SK-N-SH (cell line): ENCODE results near the gene TLCD4.

Experiments used
- EZH2phosphoT487 ChIP-seq: fragments of 200-600 bp; sonication (generic); IDR thresholded peaks from 2 replicates; pipeline ENCODE4 v1.6.1; 2017; ENCODE audit warnings: low read depth, mixed run types, mild to moderate bottlenecking, antibody characterized with exemption, moderate library complexity, borderline replicate concordance
- GABPA ChIP-seq: IDR thresholded peaks from 2 replicates; pipeline ENCODE4 v1.4.0; 2012; ENCODE audit warnings: low read depth, mild to moderate bottlenecking
- NFIC ChIP-seq: IDR thresholded peaks from 2 replicates; pipeline ENCODE4 v1.4.0; 2012; ENCODE audit warnings: borderline replicate concordance
- POLR2AphosphoS5 ChIP-seq: IDR thresholded peaks from 2 replicates; pipeline ENCODE4 v1.6.1; 2012; ENCODE audit warnings: low read depth, low read length
- RFX5 ChIP-seq: IDR thresholded peaks from 2 replicates; pipeline ENCODE4 v1.6.1; 2012; ENCODE audit warnings: mild to moderate bottlenecking, improper control_type of control experiment, low read length
- TAF1 ChIP-seq: IDR thresholded peaks from 2 replicates; pipeline ENCODE4 v1.6.1; 2012; ENCODE audit warnings: low read depth, mild to moderate bottlenecking, low read length, moderate library complexity, borderline replicate concordance
- TCF12 ChIP-seq: IDR thresholded peaks from 2 replicates; pipeline ENCODE4 v1.4.0; 2012
- YY1 ChIP-seq: IDR thresholded peaks from 2 replicates; pipeline ENCODE4 v1.4.0; 2012; ENCODE audit warnings: low read depth, mild to moderate bottlenecking
- TF ChIP-seq, protein P1 (sequence below): fragments of 200-600 bp; sonication (generic); IDR thresholded peaks from 2 replicates; pipeline ENCODE4 v1.6.1; 2017; ENCODE audit warnings: antibody characterized with exemption, mild to moderate bottlenecking, moderate library complexity
- TF ChIP-seq, protein P2 (sequence below): IDR thresholded peaks from 2 replicates; pipeline ENCODE4 v1.4.0; 2012; ENCODE audit warnings: low read depth
- TF ChIP-seq, protein P3 (sequence below): fragments of 150-350 bp; IDR thresholded peaks from 2 replicates; pipeline ENCODE4 v1.6.1; 2017; ENCODE audit warnings: antibody characterized with exemption, low read length, low read depth, borderline replicate concordance
- TF ChIP-seq, protein P4 (sequence below): IDR thresholded peaks from 2 replicates; pipeline ENCODE4 v1.6.1; 2012; ENCODE audit warnings: mild to moderate bottlenecking, low read depth, low read length, moderate library complexity
- TF ChIP-seq, protein P5 (sequence below): fragments of 150-350 bp; IDR thresholded peaks from 2 replicates; pipeline ENCODE4 v1.6.1; 2016; ENCODE audit warnings: mild to moderate bottlenecking, low read depth, low read length

DNA sequence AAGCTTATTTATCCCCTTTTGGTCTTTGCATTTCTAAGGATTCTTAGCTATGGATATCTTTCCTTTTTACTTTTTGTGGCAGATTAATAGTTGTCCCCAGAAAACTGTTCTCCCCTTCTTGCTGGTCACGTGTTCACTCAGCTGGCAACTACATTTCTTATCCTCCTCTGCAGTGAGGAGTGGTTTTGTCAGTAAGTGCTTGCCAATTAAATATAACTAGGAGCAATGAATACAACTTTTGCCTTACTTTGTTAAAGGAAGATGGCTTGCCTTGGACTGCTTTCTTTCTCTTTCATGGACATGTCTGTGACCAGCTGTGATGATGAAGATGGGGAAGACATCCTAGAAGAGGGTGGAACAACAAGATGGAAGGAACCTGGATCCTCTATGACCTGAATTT, 28.9 kb upstream of the TLCD4 start:
- TF ChIP-seq, protein P1, sequence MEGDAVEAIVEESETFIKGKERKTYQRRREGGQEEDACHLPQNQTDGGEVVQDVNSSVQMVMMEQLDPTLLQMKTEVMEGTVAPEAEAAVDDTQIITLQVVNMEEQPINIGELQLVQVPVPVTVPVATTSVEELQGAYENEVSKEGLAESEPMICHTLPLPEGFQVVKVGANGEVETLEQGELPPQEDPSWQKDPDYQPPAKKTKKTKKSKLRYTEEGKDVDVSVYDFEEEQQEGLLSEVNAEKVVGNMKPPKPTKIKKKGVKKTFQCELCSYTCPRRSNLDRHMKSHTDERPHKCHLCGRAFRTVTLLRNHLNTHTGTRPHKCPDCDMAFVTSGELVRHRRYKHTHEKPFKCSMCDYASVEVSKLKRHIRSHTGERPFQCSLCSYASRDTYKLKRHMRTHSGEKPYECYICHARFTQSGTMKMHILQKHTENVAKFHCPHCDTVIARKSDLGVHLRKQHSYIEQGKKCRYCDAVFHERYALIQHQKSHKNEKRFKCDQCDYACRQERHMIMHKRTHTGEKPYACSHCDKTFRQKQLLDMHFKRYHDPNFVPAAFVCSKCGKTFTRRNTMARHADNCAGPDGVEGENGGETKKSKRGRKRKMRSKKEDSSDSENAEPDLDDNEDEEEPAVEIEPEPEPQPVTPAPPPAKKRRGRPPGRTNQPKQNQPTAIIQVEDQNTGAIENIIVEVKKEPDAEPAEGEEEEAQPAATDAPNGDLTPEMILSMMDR, result no peak
- TF ChIP-seq, protein P2, sequence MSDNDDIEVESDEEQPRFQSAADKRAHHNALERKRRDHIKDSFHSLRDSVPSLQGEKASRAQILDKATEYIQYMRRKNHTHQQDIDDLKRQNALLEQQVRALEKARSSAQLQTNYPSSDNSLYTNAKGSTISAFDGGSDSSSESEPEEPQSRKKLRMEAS, result no peak
- TF ChIP-seq GABPA (no peak), YY1 (no peak), TCF12 (no peak), TAF1 (no peak), RFX5 (no peak), EZH2phosphoT487 (no peak), NFIC (no peak), POLR2AphosphoS5 (no peak)
- TF ChIP-seq, protein P3, sequence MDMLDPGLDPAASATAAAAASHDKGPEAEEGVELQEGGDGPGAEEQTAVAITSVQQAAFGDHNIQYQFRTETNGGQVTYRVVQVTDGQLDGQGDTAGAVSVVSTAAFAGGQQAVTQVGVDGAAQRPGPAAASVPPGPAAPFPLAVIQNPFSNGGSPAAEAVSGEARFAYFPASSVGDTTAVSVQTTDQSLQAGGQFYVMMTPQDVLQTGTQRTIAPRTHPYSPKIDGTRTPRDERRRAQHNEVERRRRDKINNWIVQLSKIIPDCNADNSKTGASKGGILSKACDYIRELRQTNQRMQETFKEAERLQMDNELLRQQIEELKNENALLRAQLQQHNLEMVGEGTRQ, result no peak
- TF ChIP-seq, protein P4, sequence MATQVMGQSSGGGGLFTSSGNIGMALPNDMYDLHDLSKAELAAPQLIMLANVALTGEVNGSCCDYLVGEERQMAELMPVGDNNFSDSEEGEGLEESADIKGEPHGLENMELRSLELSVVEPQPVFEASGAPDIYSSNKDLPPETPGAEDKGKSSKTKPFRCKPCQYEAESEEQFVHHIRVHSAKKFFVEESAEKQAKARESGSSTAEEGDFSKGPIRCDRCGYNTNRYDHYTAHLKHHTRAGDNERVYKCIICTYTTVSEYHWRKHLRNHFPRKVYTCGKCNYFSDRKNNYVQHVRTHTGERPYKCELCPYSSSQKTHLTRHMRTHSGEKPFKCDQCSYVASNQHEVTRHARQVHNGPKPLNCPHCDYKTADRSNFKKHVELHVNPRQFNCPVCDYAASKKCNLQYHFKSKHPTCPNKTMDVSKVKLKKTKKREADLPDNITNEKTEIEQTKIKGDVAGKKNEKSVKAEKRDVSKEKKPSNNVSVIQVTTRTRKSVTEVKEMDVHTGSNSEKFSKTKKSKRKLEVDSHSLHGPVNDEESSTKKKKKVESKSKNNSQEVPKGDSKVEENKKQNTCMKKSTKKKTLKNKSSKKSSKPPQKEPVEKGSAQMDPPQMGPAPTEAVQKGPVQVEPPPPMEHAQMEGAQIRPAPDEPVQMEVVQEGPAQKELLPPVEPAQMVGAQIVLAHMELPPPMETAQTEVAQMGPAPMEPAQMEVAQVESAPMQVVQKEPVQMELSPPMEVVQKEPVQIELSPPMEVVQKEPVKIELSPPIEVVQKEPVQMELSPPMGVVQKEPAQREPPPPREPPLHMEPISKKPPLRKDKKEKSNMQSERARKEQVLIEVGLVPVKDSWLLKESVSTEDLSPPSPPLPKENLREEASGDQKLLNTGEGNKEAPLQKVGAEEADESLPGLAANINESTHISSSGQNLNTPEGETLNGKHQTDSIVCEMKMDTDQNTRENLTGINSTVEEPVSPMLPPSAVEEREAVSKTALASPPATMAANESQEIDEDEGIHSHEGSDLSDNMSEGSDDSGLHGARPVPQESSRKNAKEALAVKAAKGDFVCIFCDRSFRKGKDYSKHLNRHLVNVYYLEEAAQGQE, result no peak
- TF ChIP-seq, protein P5, sequence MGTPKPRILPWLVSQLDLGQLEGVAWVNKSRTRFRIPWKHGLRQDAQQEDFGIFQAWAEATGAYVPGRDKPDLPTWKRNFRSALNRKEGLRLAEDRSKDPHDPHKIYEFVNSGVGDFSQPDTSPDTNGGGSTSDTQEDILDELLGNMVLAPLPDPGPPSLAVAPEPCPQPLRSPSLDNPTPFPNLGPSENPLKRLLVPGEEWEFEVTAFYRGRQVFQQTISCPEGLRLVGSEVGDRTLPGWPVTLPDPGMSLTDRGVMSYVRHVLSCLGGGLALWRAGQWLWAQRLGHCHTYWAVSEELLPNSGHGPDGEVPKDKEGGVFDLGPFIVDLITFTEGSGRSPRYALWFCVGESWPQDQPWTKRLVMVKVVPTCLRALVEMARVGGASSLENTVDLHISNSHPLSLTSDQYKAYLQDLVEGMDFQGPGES, result no peak
